ENCODE measurements around the gene IARS1.

DNA sequence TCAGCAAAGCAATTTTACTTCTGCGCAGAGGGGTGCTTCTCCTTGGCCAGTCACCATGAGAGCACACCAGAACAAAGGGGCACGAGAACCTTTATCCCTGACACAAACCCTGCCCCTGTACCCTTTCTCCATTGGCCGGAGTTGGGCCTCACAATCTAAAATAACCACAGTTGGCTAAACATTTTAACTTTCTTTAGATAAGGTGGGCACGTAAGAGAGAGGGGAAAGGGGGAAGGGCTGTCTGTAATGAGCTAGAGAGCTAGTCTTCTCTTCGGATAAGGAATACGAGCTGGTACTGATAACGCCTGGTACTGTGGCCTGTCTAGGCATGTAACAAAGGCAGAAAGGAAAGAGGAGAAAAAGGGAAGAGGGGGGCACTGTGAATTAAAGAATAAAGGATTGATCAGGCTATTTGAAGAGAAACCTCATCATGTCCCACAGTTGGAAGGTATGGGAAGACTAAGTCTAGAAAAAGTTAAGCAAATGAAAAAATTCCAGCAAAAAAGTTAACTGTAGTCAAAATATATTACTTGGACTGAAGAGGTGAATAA, 1.8 kb upstream of the IARS1 start:
- TF ChIP-seq SUZ12 (IDR thresholded peaks at IDR 0.05; ENCODE audit: extremely low read depth, insufficient read depth, insufficient read length) (no peak), ZNF274 (IDR thresholded peaks at IDR 0.05; ENCODE audit: low read depth, low read length) (no peak), YY1 (IDR thresholded peaks at IDR 0.05; ENCODE audit: insufficient read depth, insufficient read length) (no peak)
